ENCODE results near the gene PTCH2.

Gene PTCH2

DNA sequence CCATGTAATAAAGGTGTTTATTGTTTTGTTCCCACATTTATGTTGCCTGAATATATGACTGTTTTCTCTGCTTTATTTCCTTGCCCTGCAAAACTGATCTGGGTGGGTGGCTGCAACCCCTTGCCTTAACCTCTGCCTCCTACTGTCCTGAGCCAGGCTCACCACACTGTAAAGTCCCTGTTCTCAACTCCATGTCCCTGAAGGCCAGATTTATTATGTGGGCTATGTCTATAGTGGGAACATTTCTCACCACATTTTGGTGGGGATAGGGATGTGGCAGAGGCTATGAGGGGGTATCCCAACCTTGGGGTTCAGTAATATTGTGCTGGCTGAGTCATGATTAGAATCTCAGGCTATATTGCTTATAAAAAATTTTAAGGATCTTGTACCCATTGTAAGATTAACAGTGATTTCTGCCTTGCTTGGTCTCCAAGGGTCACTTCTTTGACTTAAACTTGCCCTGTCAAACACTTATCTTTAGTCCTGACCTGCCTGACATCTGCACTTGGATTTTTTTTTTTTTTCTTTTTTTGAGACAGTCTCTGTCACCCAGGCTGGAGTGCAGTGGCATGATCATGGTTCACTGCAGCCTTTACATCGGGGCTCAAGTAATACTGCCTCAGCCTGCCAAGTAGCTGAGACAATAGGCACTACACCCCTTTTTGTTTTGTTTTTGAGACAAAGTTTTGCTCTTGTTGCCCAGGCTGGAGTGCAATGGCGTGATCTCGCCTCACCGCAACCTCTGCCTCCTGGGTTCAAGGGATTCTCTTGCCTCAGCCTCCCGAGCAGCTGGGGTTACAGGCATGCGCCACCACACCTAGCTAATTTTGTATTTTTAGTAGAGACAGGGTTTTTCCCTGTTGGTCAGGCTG lies 64.1 kb downstream of the PTCH2 start:
- DNase-seq (ENCODE audit: low read depth in 3 of 3), result no peak

DNA sequence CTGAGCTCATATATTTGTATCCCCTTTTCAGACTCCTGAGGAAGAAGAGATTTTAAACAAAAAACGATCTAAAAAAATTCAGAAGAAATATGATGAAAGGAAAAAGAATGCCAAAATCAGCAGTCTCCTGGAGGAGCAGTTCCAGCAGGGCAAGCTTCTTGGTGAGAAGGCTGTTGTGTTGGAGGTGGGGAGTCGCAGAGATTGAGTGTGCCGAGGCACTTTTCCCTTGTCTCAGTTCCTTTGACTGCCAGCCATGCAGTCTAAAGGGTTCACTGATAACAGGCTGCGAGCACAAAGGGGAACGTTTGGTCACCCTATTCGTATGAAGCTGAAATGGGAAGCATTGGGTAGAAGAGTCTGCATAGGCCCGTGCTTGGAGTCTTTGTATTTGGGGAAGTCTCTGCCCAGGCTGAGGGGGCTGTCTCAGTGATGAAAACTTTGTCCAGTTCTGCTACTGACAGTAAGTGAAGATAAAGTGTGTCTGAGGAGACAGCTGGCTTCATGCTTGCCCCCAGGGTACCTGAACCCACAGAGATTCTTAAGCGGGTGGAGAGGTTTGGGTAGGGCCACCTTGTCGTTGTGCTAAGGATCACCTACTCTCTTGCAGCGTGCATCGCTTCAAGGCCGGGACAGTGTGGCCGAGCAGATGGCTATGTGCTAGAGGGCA lies 65.0 kb downstream of the PTCH2 start:
- no peak for DNase-seq (ENCODE audit: low read depth in 3 of 3)

DNA sequence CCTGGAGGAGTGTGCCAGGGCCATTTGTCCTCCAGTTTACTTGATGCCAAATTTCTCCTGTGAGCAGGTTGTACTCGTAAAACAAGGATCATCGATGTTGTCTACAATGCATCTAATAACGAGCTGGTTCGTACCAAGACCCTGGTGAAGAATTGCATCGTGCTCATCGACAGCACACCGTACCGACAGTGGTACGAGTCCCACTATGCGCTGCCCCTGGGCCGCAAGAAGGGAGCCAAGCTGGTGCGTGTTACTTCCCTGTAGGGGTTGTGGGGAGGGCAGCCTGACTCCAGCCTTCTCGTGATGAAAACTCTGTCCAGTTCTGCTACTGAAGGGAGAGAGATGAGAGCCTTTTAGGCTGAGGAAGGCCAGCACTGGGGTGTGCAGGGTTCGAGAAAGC lies 65.5 kb downstream of the PTCH2 start:
- no peak for DNase-seq (ENCODE audit: low read depth in 3 of 3)

DNA sequence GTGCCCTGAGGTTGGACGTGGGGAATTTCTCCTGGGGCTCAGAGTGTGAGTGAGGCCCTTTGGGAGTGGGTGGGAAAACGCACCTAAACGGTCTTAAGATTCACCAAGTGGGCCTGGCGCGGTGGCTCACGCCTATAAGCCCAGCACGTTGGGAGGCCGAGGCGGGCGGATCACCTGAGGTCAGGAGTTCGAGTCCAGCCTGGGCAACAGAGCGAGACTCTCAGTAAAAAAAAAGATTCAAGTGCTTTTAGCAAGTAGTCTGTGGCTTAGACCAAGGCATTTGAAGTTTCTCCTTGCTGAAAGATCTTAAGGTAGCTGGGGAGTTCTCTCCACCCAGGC lies 66.4 kb downstream of the PTCH2 start:
- DNase-seq (ENCODE audit: low read depth in 3 of 3), result no peak

DNA sequence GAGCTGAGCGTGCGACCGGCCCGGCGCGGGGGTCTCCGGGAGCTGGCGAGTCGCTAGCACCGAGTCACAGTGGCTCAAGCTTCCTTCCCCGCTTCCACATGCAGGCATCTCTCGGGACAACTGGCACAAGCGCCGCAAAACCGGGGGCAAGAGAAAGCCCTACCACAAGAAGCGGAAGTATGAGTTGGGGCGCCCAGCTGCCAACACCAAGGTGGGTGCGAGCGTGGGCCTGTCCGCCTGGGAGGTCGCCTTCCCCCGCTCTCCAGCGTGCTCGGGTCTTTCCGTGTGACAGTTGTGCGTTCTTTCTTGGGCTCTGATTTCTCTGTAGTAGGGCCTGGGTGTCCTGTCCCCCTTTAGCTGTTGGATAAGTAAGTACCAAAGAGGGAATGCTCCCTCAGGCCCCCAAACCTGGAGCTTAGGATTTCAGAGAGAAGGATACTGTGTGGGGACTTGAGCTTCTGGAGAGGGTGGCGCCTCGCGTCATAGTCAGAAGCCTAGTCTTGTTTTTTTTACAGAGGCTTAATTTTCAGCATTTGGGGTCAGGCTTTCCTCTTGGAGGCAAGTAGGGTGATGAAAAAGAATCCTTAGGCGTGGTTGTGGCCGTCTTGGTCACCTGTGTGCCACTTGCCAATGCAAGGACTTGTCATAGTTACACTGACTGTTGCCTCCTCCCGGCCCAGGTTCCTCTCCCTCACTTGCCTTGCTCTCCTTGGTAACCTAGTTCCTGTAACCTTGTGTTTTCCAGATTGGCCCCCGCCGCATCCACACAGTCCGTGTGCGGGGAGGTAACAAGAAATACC lies 66.9 kb downstream of the PTCH2 start:
- peak in 2 of 3 experiments; percentile 48 to 49 for DNase-seq (ENCODE audit: low read depth in 3 of 3)

DNA sequence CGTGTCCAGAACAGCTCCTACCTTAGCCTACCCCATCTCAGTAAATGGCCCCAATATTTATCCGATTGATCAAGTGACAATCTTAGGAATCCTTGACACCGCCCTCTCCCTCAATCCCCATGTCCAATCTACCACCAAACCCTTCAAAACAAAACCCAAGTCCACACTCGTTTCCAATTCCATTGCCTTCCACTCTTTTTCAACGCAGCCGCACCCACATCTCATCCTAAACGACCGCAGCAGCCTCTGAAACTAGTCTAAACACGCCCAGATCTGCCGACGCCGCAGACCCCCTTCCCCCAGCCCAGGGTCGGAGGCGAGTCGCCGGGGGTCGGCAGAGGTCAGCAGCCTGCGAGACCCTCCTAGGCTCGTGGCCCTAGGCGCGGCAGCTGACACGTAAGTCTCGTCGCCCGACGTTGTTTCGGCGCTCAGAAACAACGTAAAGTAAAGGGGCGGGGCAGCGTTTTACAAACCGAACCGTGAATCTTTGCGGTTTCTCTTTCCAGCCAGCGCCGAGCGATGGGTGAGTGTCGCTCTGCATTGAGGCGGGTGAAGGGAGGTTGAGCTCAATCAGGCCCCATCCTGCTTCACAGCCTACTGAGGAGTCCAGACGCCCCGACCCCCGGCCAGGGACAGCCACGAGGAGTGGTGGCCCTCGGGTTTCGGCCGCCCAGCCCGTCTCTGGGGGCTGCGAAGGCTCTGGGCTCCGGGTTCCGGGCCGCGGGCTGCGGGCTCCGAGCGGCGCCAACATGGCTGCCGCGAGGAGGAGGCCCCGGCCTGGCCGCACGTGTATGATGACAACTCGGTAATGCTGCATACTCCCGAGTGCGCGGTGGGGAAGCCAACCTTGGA lies 67.7 kb downstream of the PTCH2 start, which contains the start of gene RPS8:
Gene RPS8 (plus strand): TSS at position 463 of the 852 bp plus-strand sequence. CDS start 57 bp downstream, at position 520.
- peak; percentile 71 to 84 (median 82) for DNase-seq (ENCODE audit: low read depth in 3 of 3)
